Mesothelial cell of epicardium (in vitro differentiated cells): Measurements from ENCODE around the gene ACP6. TPM values are rescaled to one million over a fixed set of nuclear protein-coding genes. Genes with fewer than 3 reads are reported as not detected.

Experiments
- DNase-seq, 2 experiments: peaks; one replicate each; pipeline ENCODE4 v3.0.0; 2021; ENCODE audit warnings: low spot score in 2 of 2; ENCODE audit not compliant: unreplicated experiment in 2 of 2
- H3K27ac Mint-ChIP-seq: 2 replicates; pipeline ENCODE4 v1.8.0; 2021; ENCODE audit warnings: mixed read lengths
- H3K27me3 Mint-ChIP-seq: 2 replicates; pipeline ENCODE4 v1.8.0; 2021; ENCODE audit warnings: low read depth, mixed read lengths
- H3K36me3 Mint-ChIP-seq: 2 replicates; pipeline ENCODE4 v1.8.0; 2021; ENCODE audit warnings: mixed read lengths
- H3K4me1 Mint-ChIP-seq: 2 replicates; pipeline ENCODE4 v1.8.0; 2021; ENCODE audit warnings: mixed read lengths
- H3K4me3 Mint-ChIP-seq: 2 replicates; pipeline ENCODE4 v1.8.0; 2021; ENCODE audit warnings: mild to moderate bottlenecking, moderate library complexity, mixed read lengths
- H3K9me3 Mint-ChIP-seq: 2 replicates; pipeline ENCODE4 v1.8.0; 2021; ENCODE audit warnings: mixed read lengths
- CTCF ChIP-seq: fragments of 200-600 bp; sonication (generic); IDR thresholded peaks from one replicate; pipeline ENCODE4 v1.5.0; 2021; ENCODE audit warnings: antibody characterized with exemption; ENCODE audit not compliant: unreplicated experiment
- total RNA-seq: library from RNA; stranded (reverse); gene quantifications from 3 replicates; pipeline ENCODE4 v1.2.1, GENCODE V29; 2021

ACP6 gene
- total RNA-seq, 1 donor from 2014 or later = 23.1 TPM

GRCh38 chr1:147643974-147644373 is 26.4 kb downstream of the ACP6 start:
- no peak overlapping the region for H3K4me3 Mint-ChIP-seq
- no peak overlapping the region for H3K27ac Mint-ChIP-seq
- H3K4me1 Mint-ChIP-seq = no peaks in the 10 kb centered on the region
- H3K36me3 Mint-ChIP-seq = peaks cover 18% of the 10 kb centered on the region
- no peak for DNase-seq
- TF ChIP-seq CTCF = no peak
- no peaks in the 10 kb centered on the region for H3K27me3 Mint-ChIP-seq
- H3K9me3 Mint-ChIP-seq = no peaks in the 10 kb centered on the region

GRCh38 chr1:147641695-147642592 is 28.4 kb downstream of the ACP6 start:
- Mint-ChIP-seq H3K27ac (no peak overlapping the region), H3K27me3 (no peaks in the 10 kb centered on the region), H3K36me3 (peaks cover 16% of the 10 kb centered on the region), H3K4me3 (no peak overlapping the region), H3K4me1 (no peaks in the 10 kb centered on the region), H3K9me3 (no peaks in the 10 kb centered on the region)
- peak; percentile 71 for TF ChIP-seq CTCF
- no peak for DNase-seq

GRCh38 chr1:147641291-147641690 is 29.0 kb downstream of the ACP6 start:
- DNase-seq = no peak
- no peaks in the 10 kb centered on the region for H3K9me3 Mint-ChIP-seq
- H3K36me3 Mint-ChIP-seq = peaks cover 16% of the 10 kb centered on the region
- no peaks in the 10 kb centered on the region for H3K4me1 Mint-ChIP-seq
- no peak overlapping the region for H3K4me3 Mint-ChIP-seq
- no peaks in the 10 kb centered on the region for H3K27me3 Mint-ChIP-seq
- no peak for TF ChIP-seq CTCF
- no peak overlapping the region for H3K27ac Mint-ChIP-seq

GRCh38 chr1:147640553-147641165 is 29.7 kb downstream of the ACP6 start:
- Mint-ChIP-seq H3K9me3 (no peaks in the 10 kb centered on the region), H3K27ac (no peak overlapping the region), H3K4me3 (no peak overlapping the region), H3K4me1 (no peaks in the 10 kb centered on the region), H3K27me3 (no peaks in the 10 kb centered on the region), H3K36me3 (peaks cover 16% of the 10 kb centered on the region)
- peak; percentile 82 for TF ChIP-seq CTCF
- DNase-seq = peak; percentile 53 to 78

- DNase-seq = no peak
- TF ChIP-seq CTCF = no peak
- H3K36me3 Mint-ChIP-seq = peaks cover 4% of the 10 kb centered on the region
- no peak overlapping the region for H3K27ac Mint-ChIP-seq
- no peaks in the 10 kb centered on the region for H3K27me3 Mint-ChIP-seq
- no peaks in the 10 kb centered on the region for H3K4me1 Mint-ChIP-seq
- H3K9me3 Mint-ChIP-seq = no peaks in the 10 kb centered on the region
- H3K4me3 Mint-ChIP-seq = no peak overlapping the region
These were observed 34.0 kb downstream of the ACP6 start for GRCh38 chr1:147636314-147636713.
